ENCODE results near the gene KCNK15. TPM values are rescaled to one million over a fixed set of nuclear protein-coding genes. Genes with fewer than 3 reads are reported as not detected.

KCNK15 gene
- polyA plus RNA-seq, 3 donors: 0.03 TPM; not detected in 2

- Histone ChIP-seq H3K4me3 (replicated peaks in 1 of 3; ENCODE audit: low read depth in 2 of 3, low read length in 3 of 3) (no peak overlapping the region), H3K4me2 (replicated peaks; ENCODE audit: extremely low read depth, low read length, poor library complexity, severe bottlenecking) (no peak overlapping the region), H3K36me3 (replicated peaks in 1 of 2; ENCODE audit: control insufficient read depth in 1 of 2, insufficient read depth in 2 of 2, low read length in 2 of 2) (no peaks in the 10 kb centered on the region), H3K27ac (ENCODE audit: low read depth in 1 of 2, low read length in 2 of 2) (no peak overlapping the region), H4K20me1 (ENCODE audit: insufficient read depth, low read length) (no peaks in the 10 kb centered on the region), H3K4me1 (ENCODE audit: control insufficient read depth in 1 of 2, insufficient read depth in 2 of 2, low read length in 2 of 2) (no peaks in the 10 kb centered on the region), H3K9me3 (replicated peaks in 1 of 2; ENCODE audit: control insufficient read depth in 1 of 2, insufficient read depth in 1 of 2, low read length in 2 of 2) (no peaks in the 10 kb centered on the region), H3K9ac (ENCODE audit: insufficient read depth, low read length, poor library complexity, severe bottlenecking) (no peak overlapping the region), H3K27me3 (ENCODE audit: control insufficient read depth in 2 of 2, insufficient read depth in 2 of 2, low read length in 2 of 2) (no peaks in the 10 kb centered on the region), H2AFZ (ENCODE audit: insufficient read depth, low read depth, low read length, poor library complexity, severe bottlenecking) (no peak overlapping the region), H3K79me2 (ENCODE audit: insufficient read depth, low read length) (no peaks in the 10 kb centered on the region)
- Mint-ChIP-seq H3K4me1 (no peaks in the 10 kb centered on the region), H3K9me3 (no peaks in the 10 kb centered on the region), H3K27ac (no peak overlapping the region), H3K4me3 (no peak overlapping the region), H3K36me3 (no peaks in the 10 kb centered on the region), H3K27me3 (ENCODE audit: low read depth in 3 of 3) (peaks cover 8 to 11% (median 10%) of the 10 kb centered on the region in 3 donors)
- no peak for DNase-seq
- TF ChIP-seq, protein P1, sequence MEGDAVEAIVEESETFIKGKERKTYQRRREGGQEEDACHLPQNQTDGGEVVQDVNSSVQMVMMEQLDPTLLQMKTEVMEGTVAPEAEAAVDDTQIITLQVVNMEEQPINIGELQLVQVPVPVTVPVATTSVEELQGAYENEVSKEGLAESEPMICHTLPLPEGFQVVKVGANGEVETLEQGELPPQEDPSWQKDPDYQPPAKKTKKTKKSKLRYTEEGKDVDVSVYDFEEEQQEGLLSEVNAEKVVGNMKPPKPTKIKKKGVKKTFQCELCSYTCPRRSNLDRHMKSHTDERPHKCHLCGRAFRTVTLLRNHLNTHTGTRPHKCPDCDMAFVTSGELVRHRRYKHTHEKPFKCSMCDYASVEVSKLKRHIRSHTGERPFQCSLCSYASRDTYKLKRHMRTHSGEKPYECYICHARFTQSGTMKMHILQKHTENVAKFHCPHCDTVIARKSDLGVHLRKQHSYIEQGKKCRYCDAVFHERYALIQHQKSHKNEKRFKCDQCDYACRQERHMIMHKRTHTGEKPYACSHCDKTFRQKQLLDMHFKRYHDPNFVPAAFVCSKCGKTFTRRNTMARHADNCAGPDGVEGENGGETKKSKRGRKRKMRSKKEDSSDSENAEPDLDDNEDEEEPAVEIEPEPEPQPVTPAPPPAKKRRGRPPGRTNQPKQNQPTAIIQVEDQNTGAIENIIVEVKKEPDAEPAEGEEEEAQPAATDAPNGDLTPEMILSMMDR (IDR thresholded peaks at IDR 0.05): no peak
- intact Hi-C loops (cut with micrococcal nuclease): no loop called here
Measured at GRCh38 chr20:44796311-44796710, 50.6 kb downstream of the KCNK15 start.

DNA sequence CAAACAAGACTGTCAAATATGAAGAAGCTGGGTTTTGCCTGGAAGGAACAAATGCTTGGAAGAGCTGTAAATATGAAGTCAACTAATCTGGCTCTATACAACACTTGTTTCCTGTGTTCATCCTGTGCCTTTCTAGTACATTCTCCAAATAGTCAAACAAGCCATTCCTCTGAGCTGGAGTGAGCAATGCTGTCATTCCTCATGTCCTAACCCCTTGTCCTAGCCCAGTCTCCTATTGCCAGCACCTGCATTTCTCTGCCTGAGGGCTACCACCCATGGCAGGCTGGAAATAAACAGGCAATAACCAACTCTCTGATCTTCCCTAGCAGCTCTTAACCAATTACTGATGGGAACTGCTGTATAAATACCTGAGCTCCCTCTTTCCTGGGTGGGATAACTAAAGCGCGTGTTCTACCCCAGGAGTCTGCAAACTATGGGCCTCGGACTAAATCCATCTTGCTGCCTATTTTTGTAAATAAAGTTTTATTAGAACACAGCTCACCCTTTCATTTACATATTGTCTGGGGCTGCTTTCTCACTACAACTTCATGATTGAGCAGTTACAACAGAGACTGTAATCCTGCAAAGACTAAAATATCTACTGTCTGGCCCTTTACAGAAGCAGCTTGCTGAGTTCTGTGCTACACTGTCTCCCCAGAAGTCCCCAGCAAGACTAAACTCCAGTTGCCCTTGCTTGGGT, 51.2 kb downstream of the KCNK15 start:
- Histone ChIP-seq H3K4me1 (ENCODE audit: control insufficient read depth in 1 of 2, insufficient read depth in 2 of 2, low read length in 2 of 2) (no peaks in the 10 kb centered on the region), H3K9me3 (replicated peaks in 1 of 2; ENCODE audit: control insufficient read depth in 1 of 2, insufficient read depth in 1 of 2, low read length in 2 of 2) (no peaks in the 10 kb centered on the region), H3K4me3 (replicated peaks in 1 of 3; ENCODE audit: low read depth in 2 of 3, low read length in 3 of 3) (no peak overlapping the region), H3K79me2 (ENCODE audit: insufficient read depth, low read length) (no peaks in the 10 kb centered on the region), H2AFZ (ENCODE audit: insufficient read depth, low read depth, low read length, poor library complexity, severe bottlenecking) (no peak overlapping the region), H4K20me1 (ENCODE audit: insufficient read depth, low read length) (no peaks in the 10 kb centered on the region), H3K9ac (ENCODE audit: insufficient read depth, low read length, poor library complexity, severe bottlenecking) (no peak overlapping the region), H3K36me3 (replicated peaks in 1 of 2; ENCODE audit: control insufficient read depth in 1 of 2, insufficient read depth in 2 of 2, low read length in 2 of 2) (no peaks in the 10 kb centered on the region), H3K27me3 (ENCODE audit: control insufficient read depth in 2 of 2, insufficient read depth in 2 of 2, low read length in 2 of 2) (no peaks in the 10 kb centered on the region), H3K27ac (ENCODE audit: low read depth in 1 of 2, low read length in 2 of 2) (no peak overlapping the region), H3K4me2 (replicated peaks; ENCODE audit: extremely low read depth, low read length, poor library complexity, severe bottlenecking) (no peak overlapping the region)
- Mint-ChIP-seq H3K9me3 (no peaks in the 10 kb centered on the region), H3K27ac (no peak overlapping the region), H3K4me1 (no peaks in the 10 kb centered on the region), H3K4me3 (no peak overlapping the region), H3K36me3 (no peaks in the 10 kb centered on the region), H3K27me3 (ENCODE audit: low read depth in 3 of 3) (peaks cover 7 to 11% (median 10%) of the 10 kb centered on the region in 3 donors)
- WGBS (ENCODE audit: insufficient coverage): no CpG with 5 or more reads among the region's 3 CpGs
- no peak for DNase-seq
- intact Hi-C loops (cut with micrococcal nuclease): no loop called here
- TF ChIP-seq, protein P1 (IDR thresholded peaks at IDR 0.05): no peak
